HEK293 (cell line): ENCODE results near the gene THBS3.

Experiments
- BCL11A ChIP-seq: fragments of 450-650 bp; formaldehyde crosslinking; IDR thresholded peaks from 2 replicates; pipeline ENCODE4 v1.5.1; 2016; ENCODE audit warnings: low read depth, missing biosample characterization, missing genetic modification characterization
- EGR2 ChIP-seq: fragments of 450-650 bp; formaldehyde crosslinking; IDR thresholded peaks from 2 replicates; pipeline ENCODE4 v1.5.1; 2016; ENCODE audit warnings: low read depth, missing biosample characterization, missing genetic modification characterization
- GLIS2 ChIP-seq: fragments of 450-650 bp; formaldehyde crosslinking; IDR thresholded peaks from 2 replicates; pipeline ENCODE4 v1.5.1; 2016; ENCODE audit warnings: missing biosample characterization, missing genetic modification characterization
- IKZF3 ChIP-seq: fragments of 450-650 bp; IDR thresholded peaks from 2 replicates; pipeline ENCODE4 v1.5.0; 2018; ENCODE audit warnings: missing biosample characterization, mild to moderate bottlenecking, missing genetic modification characterization, moderate library complexity
- KLF8 ChIP-seq: fragments of 450-650 bp; formaldehyde crosslinking; IDR thresholded peaks from 2 replicates; pipeline ENCODE4 v1.5.1; 2016; ENCODE audit warnings: missing biosample characterization, missing genetic modification characterization
- PRDM1 ChIP-seq: fragments of 450-650 bp; formaldehyde crosslinking; IDR thresholded peaks from 2 replicates; pipeline ENCODE4; 2016; ENCODE audit warnings: missing biosample characterization, missing genetic modification characterization
- ZBTB20 ChIP-seq: fragments of 450-650 bp; formaldehyde crosslinking; IDR thresholded peaks from 2 replicates; pipeline ENCODE4 v1.5.1; 2016; ENCODE audit warnings: missing biosample characterization, missing genetic modification characterization
- ZBTB48 ChIP-seq: fragments of 450-650 bp; formaldehyde crosslinking; IDR thresholded peaks from 2 replicates; pipeline ENCODE4 v1.5.1; 2016; ENCODE audit warnings: missing biosample characterization, missing genetic modification characterization
- ZBTB7A ChIP-seq: fragments of 450-650 bp; formaldehyde crosslinking; IDR thresholded peaks from 2 replicates; pipeline ENCODE4 v1.5.1; 2016; ENCODE audit warnings: low read depth, missing biosample characterization, missing genetic modification characterization
- ZFP37 ChIP-seq: fragments of 450-650 bp; formaldehyde crosslinking; IDR thresholded peaks from 2 replicates; pipeline ENCODE4 v1.5.1; 2016; ENCODE audit warnings: missing biosample characterization, missing genetic modification characterization
- ZFP69B ChIP-seq: fragments of 450-650 bp; formaldehyde crosslinking; IDR thresholded peaks from 2 replicates; pipeline ENCODE4 v1.5.1; 2016; ENCODE audit warnings: missing biosample characterization, missing genetic modification characterization
- ZNF24 ChIP-seq: fragments of 450-650 bp; formaldehyde crosslinking; IDR thresholded peaks from 2 replicates; pipeline ENCODE4 v1.5.1; 2016; ENCODE audit warnings: missing biosample characterization, missing genetic modification characterization
- ZNF248 ChIP-seq: fragments of 450-650 bp; formaldehyde crosslinking; IDR thresholded peaks from 2 replicates; pipeline ENCODE4 v1.5.1; 2017; ENCODE audit warnings: missing biosample characterization, missing genetic modification characterization
- ZNF324 ChIP-seq: fragments of 450-650 bp; formaldehyde crosslinking; IDR thresholded peaks from 2 replicates; pipeline ENCODE4 v1.5.1; 2016; ENCODE audit warnings: missing biosample characterization, missing genetic modification characterization
- ZNF335 ChIP-seq: fragments of 450-650 bp; formaldehyde crosslinking; conservative IDR thresholded peaks from 2 replicates; pipeline ENCODE4 v1.5.1; 2016; ENCODE audit warnings: missing biosample characterization, missing genetic modification characterization
- ZNF426 ChIP-seq: fragments of 450-650 bp; formaldehyde crosslinking; IDR thresholded peaks from 2 replicates; pipeline ENCODE4 v1.5.1; 2017; ENCODE audit warnings: missing biosample characterization, missing genetic modification characterization, mild to moderate bottlenecking, inconsistent platforms, moderate library complexity
- ZNF473 ChIP-seq: fragments of 450-650 bp; formaldehyde crosslinking; IDR thresholded peaks from 2 replicates; pipeline ENCODE4 v1.5.1; 2017; ENCODE audit warnings: missing biosample characterization, missing genetic modification characterization
- ZNF514 ChIP-seq: fragments of 450-650 bp; formaldehyde crosslinking; IDR thresholded peaks from 2 replicates; pipeline ENCODE4 v1.5.1; 2016; ENCODE audit warnings: missing biosample characterization, missing genetic modification characterization
- ZNF600 ChIP-seq: fragments of 450-650 bp; formaldehyde crosslinking; IDR thresholded peaks from 2 replicates; pipeline ENCODE4 v1.5.1; 2016; ENCODE audit warnings: missing biosample characterization, missing genetic modification characterization
- ZNF623 ChIP-seq: fragments of 450-650 bp; formaldehyde crosslinking; IDR thresholded peaks from 2 replicates; pipeline ENCODE4 v1.5.1; 2016; ENCODE audit warnings: missing biosample characterization, missing genetic modification characterization
- ZNF654 ChIP-seq: fragments of 450-650 bp; formaldehyde crosslinking; IDR thresholded peaks from 2 replicates; pipeline ENCODE4 v1.5.1; 2016; ENCODE audit warnings: low read depth, missing biosample characterization, missing genetic modification characterization
- ZSCAN23 ChIP-seq: fragments of 450-650 bp; formaldehyde crosslinking; IDR thresholded peaks from 2 replicates; pipeline ENCODE4 v1.5.1; 2016; ENCODE audit warnings: missing biosample characterization, missing genetic modification characterization
- ZSCAN30 ChIP-seq: fragments of 450-650 bp; IDR thresholded peaks from 2 replicates; pipeline ENCODE4 v1.5.1; 2018; ENCODE audit warnings: missing biosample characterization, mild to moderate bottlenecking, missing genetic modification characterization, moderate library complexity
- TF ChIP-seq, protein P1 (sequence below): fragments of 450-650 bp; formaldehyde crosslinking; IDR thresholded peaks from 2 replicates; pipeline ENCODE4 v1.5.1; 2017; ENCODE audit warnings: missing biosample characterization, missing genetic modification characterization
- TF ChIP-seq, protein P2 (sequence below): fragments of 450-650 bp; formaldehyde crosslinking; IDR thresholded peaks from 2 replicates; pipeline ENCODE4 v1.5.1; 2016; ENCODE audit warnings: missing biosample characterization, missing genetic modification characterization
- TF ChIP-seq, protein P3 (sequence below): fragments of 450-650 bp; formaldehyde crosslinking; IDR thresholded peaks from 2 replicates; pipeline ENCODE4 v1.5.1; 2017; ENCODE audit warnings: missing biosample characterization, missing genetic modification characterization
- TF ChIP-seq, protein P4 (sequence below): fragments of 450-650 bp; formaldehyde crosslinking; IDR thresholded peaks from 2 replicates; pipeline ENCODE4 v1.5.1; 2016; ENCODE audit warnings: missing biosample characterization, missing genetic modification characterization
- TF ChIP-seq, protein P5 (sequence below): fragments of 450-650 bp; formaldehyde crosslinking; IDR thresholded peaks from 2 replicates; pipeline ENCODE4 v1.5.1; 2016; ENCODE audit warnings: missing biosample characterization, missing genetic modification characterization

THBS3 gene

DNA sequence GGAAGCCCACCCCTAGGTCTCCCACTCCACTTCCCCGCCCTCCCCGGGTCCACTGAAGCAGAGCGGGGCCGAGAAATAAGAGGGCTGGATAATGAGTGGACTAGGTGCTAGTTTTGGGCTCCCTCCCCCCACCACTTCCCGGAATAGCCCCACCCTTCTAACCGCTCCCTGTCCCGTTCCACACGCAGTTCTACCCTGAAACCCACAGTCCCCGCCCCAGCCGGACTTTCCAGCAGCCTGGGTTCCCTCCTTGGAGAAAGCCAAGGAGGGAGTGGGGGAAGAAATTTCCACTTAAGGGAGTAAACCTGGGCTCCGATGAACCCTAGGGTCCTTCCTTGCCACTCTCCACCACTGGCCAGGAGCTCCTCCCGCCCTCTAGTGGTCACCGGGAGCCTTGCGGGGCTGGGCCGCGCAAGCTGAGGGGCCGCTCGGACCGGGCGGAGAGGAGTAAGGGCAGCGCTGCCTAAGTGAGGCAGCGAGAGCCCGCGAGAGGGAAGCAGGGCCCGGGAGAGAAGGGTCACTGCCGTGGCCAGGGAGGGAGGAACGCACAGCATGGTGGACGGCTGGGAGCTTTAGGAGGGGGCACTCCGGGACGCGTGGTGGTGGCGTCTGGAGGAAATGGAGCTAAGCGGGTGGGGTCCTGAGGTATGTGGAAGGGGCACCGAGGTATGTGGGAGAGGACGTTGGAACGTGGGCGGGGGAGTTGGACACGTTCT lies 14.3 kb downstream of the THBS3 start (continued):
- TF ChIP-seq ZNF600 (tag by site-specific recombination) (peak; percentile 84), ZBTB7A (peak; percentile 72), ZNF248 (tag by site-specific recombination) (no peak), BCL11A (peak; percentile 80), IKZF3 (tag by site-specific recombination) (peak; percentile 80; the same call in 1 of the 2 replicates), KLF8 (tag by site-specific recombination) (peak; percentile 73), ZSCAN23 (tag by site-specific recombination) (no peak), ZBTB20 (peak; percentile 93), ZFP37 (tag by site-specific recombination) (peak; percentile 55; the same call in 1 of the 2 replicates), ZSCAN30 (tag by site-specific recombination) (peak; percentile 8; the same call in 1 of the 2 replicates), ZNF654 (no peak; the same call in none of the 2 replicates), ZFP69B (tag by site-specific recombination) (peak; percentile 59), GLIS2 (tag by site-specific recombination) (peak; percentile 93), ZNF324 (tag by site-specific recombination) (peak; percentile 73; the same call in 1 of the 2 replicates), ZBTB48 (tag by site-specific recombination) (peak; percentile 99), ZNF426 (no peak), EGR2 (tag by site-specific recombination) (peak; percentile 98), ZNF24 (peak; percentile 60; the same call in 1 of the 2 replicates), PRDM1 (tag by site-specific recombination) (peak; percentile 82), ZNF623 (tag by site-specific recombination) (peak; percentile 18), ZNF473 (tag by site-specific recombination) (no peak), ZNF335 (tag by site-specific recombination) (peak; percentile 88), ZNF514 (no peak)
- TF ChIP-seq, protein P1, sequence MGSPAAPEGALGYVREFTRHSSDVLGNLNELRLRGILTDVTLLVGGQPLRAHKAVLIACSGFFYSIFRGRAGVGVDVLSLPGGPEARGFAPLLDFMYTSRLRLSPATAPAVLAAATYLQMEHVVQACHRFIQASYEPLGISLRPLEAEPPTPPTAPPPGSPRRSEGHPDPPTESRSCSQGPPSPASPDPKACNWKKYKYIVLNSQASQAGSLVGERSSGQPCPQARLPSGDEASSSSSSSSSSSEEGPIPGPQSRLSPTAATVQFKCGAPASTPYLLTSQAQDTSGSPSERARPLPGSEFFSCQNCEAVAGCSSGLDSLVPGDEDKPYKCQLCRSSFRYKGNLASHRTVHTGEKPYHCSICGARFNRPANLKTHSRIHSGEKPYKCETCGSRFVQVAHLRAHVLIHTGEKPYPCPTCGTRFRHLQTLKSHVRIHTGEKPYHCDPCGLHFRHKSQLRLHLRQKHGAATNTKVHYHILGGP (tag by site-specific recombination) = no peak
- TF ChIP-seq, protein P2, sequence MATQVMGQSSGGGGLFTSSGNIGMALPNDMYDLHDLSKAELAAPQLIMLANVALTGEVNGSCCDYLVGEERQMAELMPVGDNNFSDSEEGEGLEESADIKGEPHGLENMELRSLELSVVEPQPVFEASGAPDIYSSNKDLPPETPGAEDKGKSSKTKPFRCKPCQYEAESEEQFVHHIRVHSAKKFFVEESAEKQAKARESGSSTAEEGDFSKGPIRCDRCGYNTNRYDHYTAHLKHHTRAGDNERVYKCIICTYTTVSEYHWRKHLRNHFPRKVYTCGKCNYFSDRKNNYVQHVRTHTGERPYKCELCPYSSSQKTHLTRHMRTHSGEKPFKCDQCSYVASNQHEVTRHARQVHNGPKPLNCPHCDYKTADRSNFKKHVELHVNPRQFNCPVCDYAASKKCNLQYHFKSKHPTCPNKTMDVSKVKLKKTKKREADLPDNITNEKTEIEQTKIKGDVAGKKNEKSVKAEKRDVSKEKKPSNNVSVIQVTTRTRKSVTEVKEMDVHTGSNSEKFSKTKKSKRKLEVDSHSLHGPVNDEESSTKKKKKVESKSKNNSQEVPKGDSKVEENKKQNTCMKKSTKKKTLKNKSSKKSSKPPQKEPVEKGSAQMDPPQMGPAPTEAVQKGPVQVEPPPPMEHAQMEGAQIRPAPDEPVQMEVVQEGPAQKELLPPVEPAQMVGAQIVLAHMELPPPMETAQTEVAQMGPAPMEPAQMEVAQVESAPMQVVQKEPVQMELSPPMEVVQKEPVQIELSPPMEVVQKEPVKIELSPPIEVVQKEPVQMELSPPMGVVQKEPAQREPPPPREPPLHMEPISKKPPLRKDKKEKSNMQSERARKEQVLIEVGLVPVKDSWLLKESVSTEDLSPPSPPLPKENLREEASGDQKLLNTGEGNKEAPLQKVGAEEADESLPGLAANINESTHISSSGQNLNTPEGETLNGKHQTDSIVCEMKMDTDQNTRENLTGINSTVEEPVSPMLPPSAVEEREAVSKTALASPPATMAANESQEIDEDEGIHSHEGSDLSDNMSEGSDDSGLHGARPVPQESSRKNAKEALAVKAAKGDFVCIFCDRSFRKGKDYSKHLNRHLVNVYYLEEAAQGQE (tag by site-specific recombination) = 0 out of 2 replicates have a peak, but pooled peaks have one; percentile 14
- TF ChIP-seq, protein P3, sequence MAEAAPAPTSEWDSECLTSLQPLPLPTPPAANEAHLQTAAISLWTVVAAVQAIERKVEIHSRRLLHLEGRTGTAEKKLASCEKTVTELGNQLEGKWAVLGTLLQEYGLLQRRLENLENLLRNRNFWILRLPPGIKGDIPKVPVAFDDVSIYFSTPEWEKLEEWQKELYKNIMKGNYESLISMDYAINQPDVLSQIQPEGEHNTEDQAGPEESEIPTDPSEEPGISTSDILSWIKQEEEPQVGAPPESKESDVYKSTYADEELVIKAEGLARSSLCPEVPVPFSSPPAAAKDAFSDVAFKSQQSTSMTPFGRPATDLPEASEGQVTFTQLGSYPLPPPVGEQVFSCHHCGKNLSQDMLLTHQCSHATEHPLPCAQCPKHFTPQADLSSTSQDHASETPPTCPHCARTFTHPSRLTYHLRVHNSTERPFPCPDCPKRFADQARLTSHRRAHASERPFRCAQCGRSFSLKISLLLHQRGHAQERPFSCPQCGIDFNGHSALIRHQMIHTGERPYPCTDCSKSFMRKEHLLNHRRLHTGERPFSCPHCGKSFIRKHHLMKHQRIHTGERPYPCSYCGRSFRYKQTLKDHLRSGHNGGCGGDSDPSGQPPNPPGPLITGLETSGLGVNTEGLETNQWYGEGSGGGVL = peak; percentile 73
- TF ChIP-seq, protein P4, sequence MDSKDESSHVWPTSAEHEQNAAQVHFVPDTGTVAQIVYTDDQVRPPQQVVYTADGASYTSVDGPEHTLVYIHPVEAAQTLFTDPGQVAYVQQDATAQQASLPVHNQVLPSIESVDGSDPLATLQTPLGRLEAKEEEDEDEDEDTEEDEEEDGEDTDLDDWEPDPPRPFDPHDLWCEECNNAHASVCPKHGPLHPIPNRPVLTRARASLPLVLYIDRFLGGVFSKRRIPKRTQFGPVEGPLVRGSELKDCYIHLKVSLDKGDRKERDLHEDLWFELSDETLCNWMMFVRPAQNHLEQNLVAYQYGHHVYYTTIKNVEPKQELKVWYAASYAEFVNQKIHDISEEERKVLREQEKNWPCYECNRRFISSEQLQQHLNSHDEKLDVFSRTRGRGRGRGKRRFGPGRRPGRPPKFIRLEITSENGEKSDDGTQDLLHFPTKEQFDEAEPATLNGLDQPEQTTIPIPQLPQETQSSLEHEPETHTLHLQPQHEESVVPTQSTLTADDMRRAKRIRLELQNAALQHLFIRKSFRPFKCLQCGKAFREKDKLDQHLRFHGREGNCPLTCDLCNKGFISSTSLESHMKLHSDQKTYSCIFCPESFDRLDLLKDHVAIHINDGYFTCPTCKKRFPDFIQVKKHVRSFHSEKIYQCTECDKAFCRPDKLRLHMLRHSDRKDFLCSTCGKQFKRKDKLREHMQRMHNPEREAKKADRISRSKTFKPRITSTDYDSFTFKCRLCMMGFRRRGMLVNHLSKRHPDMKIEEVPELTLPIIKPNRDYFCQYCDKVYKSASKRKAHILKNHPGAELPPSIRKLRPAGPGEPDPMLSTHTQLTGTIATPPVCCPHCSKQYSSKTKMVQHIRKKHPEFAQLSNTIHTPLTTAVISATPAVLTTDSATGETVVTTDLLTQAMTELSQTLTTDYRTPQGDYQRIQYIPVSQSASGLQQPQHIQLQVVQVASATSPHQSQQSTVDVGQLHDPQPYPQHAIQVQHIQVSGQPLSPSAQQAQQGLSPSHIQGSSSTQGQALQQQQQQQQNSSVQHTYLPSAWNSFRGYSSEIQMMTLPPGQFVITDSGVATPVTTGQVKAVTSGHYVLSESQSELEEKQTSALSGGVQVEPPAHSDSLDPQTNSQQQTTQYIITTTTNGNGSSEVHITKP (tag by site-specific recombination) = peak; percentile 42
- TF ChIP-seq, protein P5, sequence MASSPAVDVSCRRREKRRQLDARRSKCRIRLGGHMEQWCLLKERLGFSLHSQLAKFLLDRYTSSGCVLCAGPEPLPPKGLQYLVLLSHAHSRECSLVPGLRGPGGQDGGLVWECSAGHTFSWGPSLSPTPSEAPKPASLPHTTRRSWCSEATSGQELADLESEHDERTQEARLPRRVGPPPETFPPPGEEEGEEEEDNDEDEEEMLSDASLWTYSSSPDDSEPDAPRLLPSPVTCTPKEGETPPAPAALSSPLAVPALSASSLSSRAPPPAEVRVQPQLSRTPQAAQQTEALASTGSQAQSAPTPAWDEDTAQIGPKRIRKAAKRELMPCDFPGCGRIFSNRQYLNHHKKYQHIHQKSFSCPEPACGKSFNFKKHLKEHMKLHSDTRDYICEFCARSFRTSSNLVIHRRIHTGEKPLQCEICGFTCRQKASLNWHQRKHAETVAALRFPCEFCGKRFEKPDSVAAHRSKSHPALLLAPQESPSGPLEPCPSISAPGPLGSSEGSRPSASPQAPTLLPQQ (tag by site-specific recombination) = peak; percentile 82
